Cardiac ventricle fibroblast (primary cell): Measurements from ENCODE around the gene THOC2. TPM values are rescaled to one million over a fixed set of nuclear protein-coding genes. Genes with fewer than 3 reads are reported as not detected.

Experiments used
- total RNA-seq: library from RNA; depleted of rRNA; stranded (reverse); fragments of >200 nt; gene quantifications from 2 replicates; pipeline ENCODE4 v1.2.3, GENCODE V29; 2015

Gene THOC2
- total RNA-seq: 35.1 and 36.3 TPM in 2 replicates

DNA sequence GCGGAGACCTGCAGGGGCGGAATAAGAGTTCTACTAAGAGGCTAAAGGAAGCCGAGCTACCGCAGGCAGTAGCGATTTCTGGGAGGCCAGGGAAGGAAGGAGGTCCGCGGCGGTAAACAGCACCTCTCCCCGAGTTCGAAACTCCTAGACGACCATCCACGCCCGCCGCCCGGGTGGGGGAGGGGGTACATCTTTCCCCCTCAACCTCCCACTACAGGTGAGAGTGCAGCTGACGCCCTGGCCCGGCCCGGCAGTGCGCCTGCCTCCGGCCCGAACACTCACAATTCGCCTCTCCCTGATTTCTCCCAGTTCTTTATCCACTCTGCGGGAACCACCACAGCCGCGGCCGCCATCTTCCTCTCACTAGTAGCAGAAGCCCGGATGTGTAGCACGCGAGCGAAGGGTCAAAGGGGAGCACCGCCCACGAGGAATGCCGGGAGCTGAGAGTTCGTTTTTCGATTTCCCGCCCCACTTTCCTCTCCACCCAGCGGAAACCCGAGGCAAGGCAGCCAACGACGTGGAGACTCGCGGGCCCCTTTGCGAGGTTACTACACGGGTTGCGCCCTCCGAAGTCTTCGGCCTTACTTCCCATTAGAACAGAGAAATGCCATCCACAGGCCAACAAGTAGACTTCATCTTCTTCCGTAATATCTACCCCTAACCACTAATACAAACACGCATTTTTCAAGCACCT, at the start of gene THOC2:
THOC2 (minus strand) TSS at position 383 of the 694 bp plus-strand sequence; CDS start at position 353, 30 bp downstream.

Other genes starting within 250 kb of the THOC2 start
- 20.2 and 25.1 TPM in 2 replicates for gene XIAP, start 127.0 kb upstream of the THOC2 start, total RNA-seq
- 29.8 and 33.1 TPM in 2 replicates for gene STAG2, start 228.7 kb upstream of the THOC2 start, total RNA-seq